ENCODE data around the gene SLC22A23. TPM values are rescaled to one million over a fixed set of nuclear protein-coding genes. Genes with fewer than 3 reads are reported as not detected.

Gene SLC22A23
- total and polyA plus RNA-seq, 7 donors: 8.1 to 18.7 (median 12.0) TPM

DNA sequence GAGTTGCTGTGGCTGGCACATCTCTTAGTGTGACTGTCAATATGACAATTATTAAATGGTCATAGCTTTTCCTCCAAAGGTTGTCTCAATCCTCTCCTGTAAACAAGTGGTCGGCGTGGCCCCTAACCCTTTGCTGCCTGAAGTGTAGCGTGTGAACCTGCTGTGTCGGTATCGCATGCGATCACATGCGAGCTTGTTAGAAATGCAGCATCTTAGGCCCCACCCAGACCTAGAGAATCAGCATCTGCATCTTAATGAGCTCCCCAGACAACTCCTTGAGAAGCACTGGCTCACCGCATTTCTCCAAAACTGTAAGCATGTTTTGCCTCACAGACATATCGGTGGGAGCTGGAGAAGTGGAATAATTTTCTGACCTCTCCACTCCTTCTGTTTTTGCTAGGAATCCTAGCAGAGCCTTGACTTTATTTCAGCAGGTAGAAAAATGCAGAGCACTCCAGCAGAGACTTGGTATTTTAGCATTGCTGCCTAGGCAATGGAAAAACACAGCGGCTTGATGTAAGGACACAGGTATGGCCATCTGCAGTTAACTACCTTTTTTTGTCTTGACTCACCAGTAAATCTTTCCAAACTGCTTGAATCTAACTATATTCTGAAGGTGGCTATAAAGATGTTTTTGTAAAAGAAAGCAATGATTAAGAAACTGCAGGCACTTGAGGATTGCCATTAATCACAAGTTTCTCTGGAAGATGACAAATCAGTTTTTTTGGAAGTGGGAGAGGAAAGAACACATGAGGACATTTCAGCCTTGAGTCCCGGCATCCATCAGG is 130.5 kb downstream of the SLC22A23 start:
- no peaks in the 10 kb centered on the region for H3K9me3 ChIP-seq
- 95 to 96% methylated on average over 11 of the region's 11 CpGs for WGBS, 2 donors
- no peaks in the 10 kb centered on the region for H3K27me3 ChIP-seq
- intact Hi-C loops (cut with DNase I): loop anchor here (5.0 kb wide), 1 partner anchor 44 kb away; no protein-coding TSS in a partner anchor
- no peak overlapping the region for H3K4me3 ChIP-seq
- H3K36me3 ChIP-seq: peaks cover 0 to 14% (median 0%) of the 10 kb centered on the region in 4 donors
- H3K4me1 ChIP-seq: peaks cover 0 to 66% (median 52%) of the 10 kb centered on the region in 4 donors
- DNase-seq: peak; percentile 27
- no peak for TF ChIP-seq EP300 (IDR thresholded peaks at IDR 0.05)
- no peak for TF ChIP-seq POLR2A (IDR thresholded peaks at IDR 0.05)
- no peak for TF ChIP-seq POLR2AphosphoS5 (IDR thresholded peaks at IDR 0.05)
- TF ChIP-seq, protein P1, sequence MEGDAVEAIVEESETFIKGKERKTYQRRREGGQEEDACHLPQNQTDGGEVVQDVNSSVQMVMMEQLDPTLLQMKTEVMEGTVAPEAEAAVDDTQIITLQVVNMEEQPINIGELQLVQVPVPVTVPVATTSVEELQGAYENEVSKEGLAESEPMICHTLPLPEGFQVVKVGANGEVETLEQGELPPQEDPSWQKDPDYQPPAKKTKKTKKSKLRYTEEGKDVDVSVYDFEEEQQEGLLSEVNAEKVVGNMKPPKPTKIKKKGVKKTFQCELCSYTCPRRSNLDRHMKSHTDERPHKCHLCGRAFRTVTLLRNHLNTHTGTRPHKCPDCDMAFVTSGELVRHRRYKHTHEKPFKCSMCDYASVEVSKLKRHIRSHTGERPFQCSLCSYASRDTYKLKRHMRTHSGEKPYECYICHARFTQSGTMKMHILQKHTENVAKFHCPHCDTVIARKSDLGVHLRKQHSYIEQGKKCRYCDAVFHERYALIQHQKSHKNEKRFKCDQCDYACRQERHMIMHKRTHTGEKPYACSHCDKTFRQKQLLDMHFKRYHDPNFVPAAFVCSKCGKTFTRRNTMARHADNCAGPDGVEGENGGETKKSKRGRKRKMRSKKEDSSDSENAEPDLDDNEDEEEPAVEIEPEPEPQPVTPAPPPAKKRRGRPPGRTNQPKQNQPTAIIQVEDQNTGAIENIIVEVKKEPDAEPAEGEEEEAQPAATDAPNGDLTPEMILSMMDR (IDR thresholded peaks at IDR 0.05): no peak
- H3K27ac ChIP-seq: peak overlapping the region in 3 of 4 donors; percentile 42 to 56 (median 54)

DNA sequence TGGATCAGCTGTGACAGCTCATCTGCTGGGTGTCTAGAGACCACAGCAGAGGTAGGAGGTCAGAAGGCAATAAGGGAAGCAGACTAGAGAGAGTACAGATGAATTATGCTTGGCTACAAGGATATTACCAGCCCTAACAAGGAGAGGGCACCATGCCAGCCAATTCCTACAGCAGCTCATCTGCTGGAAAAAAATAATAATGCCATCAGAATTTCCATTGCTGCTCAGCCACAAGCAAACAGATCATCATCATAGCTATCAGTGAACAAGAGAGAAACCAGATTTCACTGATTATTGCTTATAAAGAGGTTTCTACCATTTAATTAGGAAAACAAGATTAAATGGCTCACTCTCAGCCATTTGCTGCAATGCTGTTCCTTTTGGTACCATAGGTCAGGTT is 131.6 kb downstream of the SLC22A23 start:
- intact Hi-C loops (cut with DNase I): loop anchor here (5.0 kb wide), 1 partner anchor 43 kb away; no protein-coding TSS in a partner anchor
- TF ChIP-seq POLR2AphosphoS5 (IDR thresholded peaks at IDR 0.05) (peak in 2 of 4 donors; percentile 11 to 52), EP300 (IDR thresholded peaks at IDR 0.05) (peak in 1 of 4 donors; percentile 21)
- TF ChIP-seq, protein P1 (IDR thresholded peaks at IDR 0.05): no peak
- DNase-seq: peak; percentile 63
- no peak overlapping the region for H3K4me3 ChIP-seq
- H3K27ac ChIP-seq: peak overlapping the region; percentile 3 to 56 (median 48)
- H3K4me1 ChIP-seq: peaks cover 0 to 55% (median 50%) of the 10 kb centered on the region in 4 donors
- H3K36me3 ChIP-seq: peaks cover 0 to 14% (median 0%) of the 10 kb centered on the region in 4 donors
- H3K9me3 ChIP-seq: no peaks in the 10 kb centered on the region
- H3K27me3 ChIP-seq: no peaks in the 10 kb centered on the region

DNA sequence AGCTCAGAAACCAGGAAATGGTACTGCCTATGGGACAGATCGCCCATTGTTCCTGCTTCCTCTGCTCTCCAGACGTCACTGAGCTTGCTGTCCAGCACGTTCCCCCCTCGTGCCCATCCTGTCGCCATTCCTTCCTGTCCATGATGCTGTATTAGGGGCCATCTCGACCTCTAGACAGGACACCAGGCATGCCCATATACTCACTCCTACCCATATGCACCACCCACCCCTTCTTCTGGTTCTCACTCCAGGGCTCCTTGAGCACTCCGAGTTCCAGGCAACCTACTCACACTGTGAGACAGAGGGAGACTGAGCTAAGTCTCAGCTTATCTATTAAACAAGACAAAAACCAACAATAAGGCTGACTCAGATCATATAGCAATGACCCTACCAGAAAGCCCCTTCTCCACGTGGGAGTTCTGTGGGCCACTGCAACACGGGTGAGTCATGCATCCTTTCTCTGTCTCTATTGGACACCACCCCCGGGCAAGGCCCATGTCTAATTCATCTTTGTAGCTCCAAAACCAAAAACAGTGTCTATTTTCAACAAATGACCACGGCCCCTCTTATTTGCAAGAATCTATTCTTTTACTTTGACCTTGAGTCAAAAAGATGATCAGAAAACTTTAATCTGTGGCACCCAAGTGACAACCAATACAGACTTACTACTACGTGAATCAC is 132.4 kb downstream of the SLC22A23 start:
- 74 to 79% methylated on average over 12 of the region's 12 CpGs for WGBS, 2 donors
- peak overlapping the region; percentile 1 to 56 (median 48) for H3K27ac ChIP-seq
- peaks cover 0 to 46% (median 44%) of the 10 kb centered on the region in 4 donors for H3K4me1 ChIP-seq

DNA sequence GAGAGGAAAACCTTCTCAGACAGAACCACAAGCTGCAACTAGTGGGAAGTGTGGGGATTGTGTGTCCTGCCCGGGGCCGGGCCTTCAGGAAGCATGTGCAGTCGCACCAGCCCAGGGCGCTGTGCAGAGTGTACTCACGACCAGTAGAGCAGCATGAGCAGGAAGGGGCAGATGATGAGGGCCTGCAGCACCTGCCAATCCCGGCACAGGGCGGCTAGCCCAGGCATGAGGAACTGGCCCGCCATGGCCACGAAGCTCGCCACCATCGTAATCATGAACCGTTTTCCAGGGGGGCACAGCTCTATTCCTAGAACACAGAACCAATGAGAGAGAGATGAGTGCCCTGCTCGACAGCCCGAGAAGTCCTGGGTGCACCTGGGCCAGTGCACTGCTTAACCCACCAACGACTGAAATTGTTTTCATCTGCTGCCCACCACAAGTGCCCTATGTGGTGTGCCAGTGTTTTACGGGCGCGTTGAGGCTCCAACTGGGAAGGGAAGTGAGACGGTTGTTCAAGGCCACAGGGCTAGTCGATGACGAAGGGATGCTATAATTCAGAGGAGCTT is 133.1 kb downstream of the SLC22A23 start:
- Histone ChIP-seq H3K4me1 (peaks cover 0 to 40% (median 38%) of the 10 kb centered on the region in 4 donors), H3K9me3 (no peaks in the 10 kb centered on the region), H3K4me3 (no peak overlapping the region), H3K36me3 (peaks cover 0 to 14% (median 0%) of the 10 kb centered on the region in 4 donors), H3K27ac (peak overlapping the region in 2 of 4 donors; percentile 12 to 42), H3K27me3 (no peaks in the 10 kb centered on the region)
- DNase-seq: no peak
- intact Hi-C loops (cut with DNase I): no loop called here
- 91 to 92% methylated on average over 21 of the region's 21 CpGs for WGBS, 2 donors
- TF ChIP-seq POLR2AphosphoS5 (IDR thresholded peaks at IDR 0.05): peak in 1 of 4 donors; percentile 4
- TF ChIP-seq POLR2A (IDR thresholded peaks at IDR 0.05): no peak
- TF ChIP-seq, protein P1 (IDR thresholded peaks at IDR 0.05): no peak
- TF ChIP-seq EP300 (IDR thresholded peaks at IDR 0.05): no peak

More for the DNA sequence above, 132.4 kb downstream of the SLC22A23 start:
- TF ChIP-seq POLR2A (IDR thresholded peaks at IDR 0.05): no peak
- TF ChIP-seq, protein P1 (IDR thresholded peaks at IDR 0.05): no peak
- TF ChIP-seq POLR2AphosphoS5 (IDR thresholded peaks at IDR 0.05): peak in 1 of 4 donors; percentile 2
- TF ChIP-seq EP300 (IDR thresholded peaks at IDR 0.05): no peak
- intact Hi-C loops (cut with DNase I): no loop called here
- Histone ChIP-seq H3K27me3 (no peaks in the 10 kb centered on the region), H3K9me3 (no peaks in the 10 kb centered on the region), H3K36me3 (peaks cover 0 to 14% (median 0%) of the 10 kb centered on the region in 4 donors), H3K4me3 (no peak overlapping the region)
- DNase-seq: no peak

Data from sigmoid colon (tissue), 7 donors.